ENCODE data around the gene HNRNPF. TPM values are rescaled to one million over a fixed set of nuclear protein-coding genes. Genes with fewer than 3 reads are reported as not detected.

HNRNPF gene
- 186 and 211 TPM in 2 replicates for total RNA-seq

GRCh38 chr10:43408710-43409384 is at the start of gene HNRNPF:
HNRNPF (minus strand) TSS chr10:43409186; CDS start chr10:43387884, 21,302 bp downstream.

GRCh38 chr10:43436291-43437140 is 27.5 kb upstream of the HNRNPF start, which contains the start of gene ZNF487:
ZNF487 (plus strand) TSS chr10:43437111; CDS start chr10:43475814, 38,703 bp downstream.

DNA sequence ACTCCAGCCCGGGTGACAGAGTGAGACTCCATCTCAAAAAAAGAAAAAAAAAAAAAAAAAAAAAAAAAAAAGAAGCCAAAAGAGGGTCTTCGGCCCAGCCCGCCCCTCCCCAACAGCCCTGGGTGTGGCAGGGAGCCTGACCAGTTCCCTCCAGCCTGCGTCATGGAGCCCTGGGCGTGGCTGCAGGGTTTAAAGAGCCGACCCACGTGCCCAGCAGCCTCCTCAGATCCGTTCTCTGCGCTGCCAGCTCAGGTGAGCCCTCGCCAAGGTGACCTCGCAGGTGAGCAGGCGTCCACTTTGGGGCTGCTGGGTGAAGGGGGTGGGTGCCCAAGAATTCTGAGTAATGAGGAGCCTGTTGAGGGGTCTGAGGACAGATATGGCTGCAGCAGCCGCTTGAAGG is 37.6 kb downstream of the HNRNPF start, which contains the start of gene FXYD4:
FXYD4 (plus strand) TSS at position 219 of the 400 bp plus-strand sequence. CDS start 2,111 bp downstream, outside the sequence.

Small RNA genes lying within 50 kb of the gene (small RNA-seq; reads per million reads assigned to genes)
- gene RNU6ATAC11P (not detected), gene RNU7-193P (not detected), gene SNORD3J (0.24 reads per million)

Other genes starting within 250 kb of the HNRNPF start
- 0.38 and 0.65 TPM in 2 replicates for gene RASGEF1A, start 142.1 kb downstream of the HNRNPF start, total RNA-seq
- not detected in 2 replicates for gene FXYD4, start 37.5 kb downstream of the HNRNPF start, total RNA-seq
- 2.0 and 4.2 TPM in 2 replicates for gene ZNF487, start 27.9 kb upstream of the HNRNPF start, total RNA-seq
- gene ZNF239, start 165.4 kb upstream of the HNRNPF start, total RNA-seq: 1.1 and 2.6 TPM in 2 replicates
- 1.3 and 1.9 TPM in 2 replicates for gene ZNF485, start 197.3 kb upstream of the HNRNPF start, total RNA-seq
- gene ZNF32, start 239.7 kb upstream of the HNRNPF start, total RNA-seq: 19.1 and 20.3 TPM in 2 replicates